Transverse colon (tissue), 4 donors: ENCODE data around the gene ZNF652. TPM values are rescaled to one million over a fixed set of nuclear protein-coding genes. Genes with fewer than 3 reads are reported as not detected.

Source experiments
- DNase-seq: peaks from one replicate; pipeline ENCODE4 v3.0.0-alpha.2; 2019
- H3K27ac ChIP-seq, 4 donors: fragments of 200-600 bp; sonication (generic); 2 replicates each; pipeline ENCODE4 v1.5.1; 2016 to 2018; ENCODE audit warnings: inconsistent platforms in 4 of 4
- H3K27me3 ChIP-seq: fragments of 200-600 bp; sonication (generic); 2 replicates; pipeline ENCODE4 v1.5.1; 2017; ENCODE audit warnings: inconsistent platforms
- H3K36me3 ChIP-seq, 4 donors: fragments of 200-600 bp; sonication (generic); 2 replicates each; pipeline ENCODE4 v1.5.1; 2017 to 2019; ENCODE audit warnings: inconsistent platforms in 4 of 4
- H3K4me1 ChIP-seq, 4 donors: fragments of 200-600 bp; sonication (generic); 2 replicates each; pipeline ENCODE4 v1.5.1; 2017 to 2020; ENCODE audit warnings: inconsistent platforms in 4 of 4
- H3K4me3 ChIP-seq, 4 donors: fragments of 200-600 bp; sonication (generic); 1 replicate in 1 of 4; 2 replicates in 3 of 4; pipeline versions ENCODE4 v1.5.1 to v1.6.1; 2017 to 2019; ENCODE audit warnings: inconsistent platforms in 4 of 4
- H3K9me3 ChIP-seq, 2 donors: fragments of 200-600 bp; sonication (generic); 2 replicates each; pipeline ENCODE4 v1.5.1; 2017 to 2019; ENCODE audit warnings: inconsistent platforms in 2 of 2
- CTCF ChIP-seq, 5 experiments: fragments of 200-600 bp in 3 of 5; fragments of 450-650 bp in 2 of 5; sonication (generic) in 3 of 5; IDR thresholded peaks; 1 replicate in 2 of 5; 2 replicates in 3 of 5; pipeline ENCODE4 v1.5.1; 2016 to 2017; ENCODE audit warnings: antibody characterized with exemption in 5 of 5, inconsistent platforms in 3 of 5, mild to moderate bottlenecking in 2 of 5, moderate library complexity in 1 of 5
- EP300 ChIP-seq: sonication (generic); formaldehyde crosslinking; IDR thresholded peaks from one replicate; pipeline ENCODE4 v1.6.1; 2017; ENCODE audit warnings: antibody characterized with exemption, low read depth
- POLR2A ChIP-seq: fragments of 450-650 bp; IDR thresholded peaks from one replicate; pipeline ENCODE4 v1.6.1; 2016; ENCODE audit warnings: antibody characterized with exemption, mild to moderate bottlenecking, moderate library complexity
- POLR2AphosphoS5 ChIP-seq, 3 donors: sonication (generic); formaldehyde crosslinking; IDR thresholded peaks; one replicate each; pipeline ENCODE4 v1.6.1; 2016; ENCODE audit warnings: antibody characterized with exemption in 3 of 3
- WGBS, 2 donors: methylation state at CpG; one replicate each; pipeline ENCODE4 v1.1.5; 2018; ENCODE audit warnings: low coverage in 1 of 2; 5-methylcytosine and 5-hydroxymethylcytosine counted together
- in situ Hi-C, 4 donors: fragments of 200-750 bp; cut with MboI; loops; one replicate each; pipeline versions ENCODE4 v1.15.0 to v1.15.1; 2017; ENCODE audit warnings: low sequenced_read_pairs in 3 of 4, low pct_ligation_motif_present in 1 of 4, low pct_unique_long_range_greater_than_20kb in 1 of 4
- intact Hi-C: fragments of 100-400 bp; cut with DNase I; formaldehyde crosslinking; loops from one replicate; pipeline ENCODE4 v1.15.1; 2023; ENCODE audit warnings: low total_unique reads
- total RNA-seq, 4 donors: library from RNA; depleted of rRNA; stranded (reverse); fragments of >200 nt; gene quantifications; one replicate each; pipeline ENCODE4 v1.1.0, GENCODE V29; 2016

ZNF652 gene
- total RNA-seq, 4 donors from 2014 or later, result 25.8 to 55.6 (median 50.2) TPM

- DNase-seq, result no peak
- H3K36me3 ChIP-seq, result peaks cover 0 to 14% (median 3%) of the 10 kb centered on the region in 4 donors
- in situ Hi-C loops, result no loop called here
These were observed 64.9 kb downstream of the ZNF652 start for GRCh38 chr17:49297141-49297540.

GRCh38 chr17:49294122-49294521 is 67.9 kb downstream of the ZNF652 start:
- H3K36me3 ChIP-seq, result peaks cover 0 to 9% (median 3%) of the 10 kb centered on the region in 4 donors
- no peak for TF ChIP-seq POLR2AphosphoS5 (IDR thresholded peaks at IDR 0.05)
- no peak for TF ChIP-seq CTCF (IDR thresholded peaks at IDR 0.05)
- no peak for TF ChIP-seq EP300
- no peak for TF ChIP-seq POLR2A
- in situ Hi-C loops, result no loop called here

More at GRCh38 chr17:49297141-49297540, 64.9 kb downstream of the ZNF652 start:
- H3K27ac ChIP-seq, result peak overlapping the region; percentile 51 to 61 (median 53)
- peaks cover 0 to 23% (median 10%) of the 10 kb centered on the region in 4 donors for H3K4me1 ChIP-seq
- WGBS, 2 donors, result 47 to 50% methylated on average over 2 to 3 of the region's 3 CpGs
- no peak overlapping the region for H3K4me3 ChIP-seq
- no peaks in the 10 kb centered on the region for H3K9me3 ChIP-seq
- TF ChIP-seq CTCF (IDR thresholded peaks at IDR 0.05) (no peak), POLR2AphosphoS5 (IDR thresholded peaks at IDR 0.05) (no peak), EP300 (no peak), POLR2A (no peak)
- intact Hi-C loops, result no loop called here
- no peaks in the 10 kb centered on the region for H3K27me3 ChIP-seq

GRCh38 chr17:49292901-49293300 is 69.1 kb downstream of the ZNF652 start:
- Histone ChIP-seq H3K4me1 (peaks cover 0 to 23% (median 10%) of the 10 kb centered on the region in 4 donors), H3K36me3 (peaks cover 0 to 6% (median under 1%) of the 10 kb centered on the region in 4 donors), H3K9me3 (no peaks in the 10 kb centered on the region), H3K27ac (no peak overlapping the region), H3K27me3 (no peaks in the 10 kb centered on the region), H3K4me3 (no peak overlapping the region)
- TF ChIP-seq POLR2AphosphoS5 (IDR thresholded peaks at IDR 0.05), result no peak
- no peak for TF ChIP-seq EP300
- no peak for TF ChIP-seq CTCF (IDR thresholded peaks at IDR 0.05)
- TF ChIP-seq POLR2A, result no peak
- in situ Hi-C loops, result no loop called here
- DNase-seq, result no peak
- intact Hi-C loops, result no loop called here

More at GRCh38 chr17:49294122-49294521, 67.9 kb downstream of the ZNF652 start:
- no peak overlapping the region for H3K4me3 ChIP-seq
- no peaks in the 10 kb centered on the region for H3K9me3 ChIP-seq
- peaks cover 0 to 23% (median 10%) of the 10 kb centered on the region in 4 donors for H3K4me1 ChIP-seq
- 83% methylated on average over 3 of the region's 3 CpGs for WGBS, 2 donors
- no peak overlapping the region for H3K27ac ChIP-seq
- no peaks in the 10 kb centered on the region for H3K27me3 ChIP-seq
- intact Hi-C loops, result no loop called here
- no peak for DNase-seq

- H3K9me3 ChIP-seq, result no peaks in the 10 kb centered on the region
- H3K27ac ChIP-seq, result no peak overlapping the region
- H3K4me3 ChIP-seq, result no peak overlapping the region
- H3K4me1 ChIP-seq, result peaks cover 0 to 16% (median 5%) of the 10 kb centered on the region in 4 donors
- no peak for DNase-seq
- no peaks in the 10 kb centered on the region for H3K27me3 ChIP-seq
- H3K36me3 ChIP-seq, result no peaks in the 10 kb centered on the region
- in situ Hi-C loops, result no loop called here
- intact Hi-C loops, result no loop called here
- TF ChIP-seq POLR2AphosphoS5 (IDR thresholded peaks at IDR 0.05), result no peak
- no peak for TF ChIP-seq EP300
- TF ChIP-seq CTCF (IDR thresholded peaks at IDR 0.05), result no peak
- TF ChIP-seq POLR2A, result no peak
These were observed 70.1 kb downstream of the ZNF652 start for GRCh38 chr17:49291929-49292328.
